Skeletal muscle cell (primary cell): ENCODE measurements around the gene CCNDBP1.
"Not testable (repeated sequence)": the region's sequence is repeated elsewhere in the genome, so short reads cannot be mapped to it uniquely, and the experiment has no call there.

Experiments used
- DNase-seq: peaks from one replicate; pipeline ENCODE4 v3.0.0-alpha.2; 2010; ENCODE audit warnings: low read depth
- H3K4me3 ChIP-seq: 2 replicates; pipeline ENCODE4 v1.5.1; 2011; ENCODE audit warnings: low read depth, mild to moderate bottlenecking, control low read depth, low read length, moderate library complexity

Gene CCNDBP1

DNA sequence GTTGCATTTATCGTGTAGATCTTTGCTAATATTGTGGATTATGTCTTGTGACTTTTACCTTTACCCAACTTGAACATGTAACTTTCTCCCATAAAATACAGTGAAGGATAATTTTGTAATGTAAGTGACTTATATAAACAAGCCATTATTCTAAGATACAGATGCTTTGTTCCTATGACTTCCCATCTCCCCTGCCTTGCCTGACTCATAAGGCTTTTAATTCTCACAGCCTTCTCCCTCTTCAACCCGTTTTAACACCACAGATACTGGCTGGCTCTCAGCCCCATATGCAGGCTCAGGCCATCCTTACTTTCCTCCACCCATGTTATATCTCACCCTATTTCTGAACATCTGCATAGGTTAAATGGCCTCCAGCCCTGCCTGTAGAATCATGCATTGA is 4.1 kb downstream of the CCNDBP1 start:
- no peak overlapping the region for H3K4me3 ChIP-seq
- DNase-seq: no peak

DNA sequence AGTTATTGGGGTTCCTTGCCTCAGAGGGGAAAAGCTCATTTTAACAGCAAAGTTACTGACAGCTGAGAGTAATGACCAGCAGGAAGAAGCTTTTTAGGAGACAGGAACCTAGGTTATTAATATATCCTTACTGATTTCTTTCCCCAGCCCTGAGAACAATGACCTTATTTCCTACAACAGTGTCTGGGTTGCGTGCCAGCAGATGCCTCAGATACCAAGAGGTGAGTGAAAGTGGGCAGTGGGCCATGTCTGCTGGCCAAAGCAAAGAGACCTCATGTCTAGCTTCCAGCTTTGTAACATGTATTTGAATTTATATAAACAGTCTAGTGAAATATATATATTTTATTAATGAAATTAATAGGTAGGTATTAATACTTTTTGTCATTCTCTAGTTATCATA is 5.0 kb downstream of the CCNDBP1 start:
- no peak for DNase-seq
- H3K4me3 ChIP-seq: no peak overlapping the region

DNA sequence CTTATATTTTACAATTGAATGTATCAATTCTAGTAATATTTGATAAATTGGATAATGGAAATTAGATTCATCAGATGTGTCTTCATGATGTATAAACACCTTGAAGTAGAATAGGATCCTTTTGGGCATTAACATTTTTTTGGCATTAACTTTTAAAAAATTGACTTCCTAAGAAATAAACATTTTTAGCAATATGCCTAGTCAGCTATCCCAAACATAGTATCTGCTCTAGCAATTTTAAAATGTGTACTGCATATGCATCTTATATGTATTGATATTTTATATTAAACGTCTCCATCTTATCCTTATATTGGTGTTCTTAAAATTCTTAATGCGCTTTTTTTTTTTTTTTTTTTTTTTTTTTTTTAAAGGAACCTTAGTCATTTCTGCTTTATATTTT is 8.5 kb downstream of the CCNDBP1 start:
- no peak for DNase-seq
- H3K4me3 ChIP-seq: no peak overlapping the region

DNA sequence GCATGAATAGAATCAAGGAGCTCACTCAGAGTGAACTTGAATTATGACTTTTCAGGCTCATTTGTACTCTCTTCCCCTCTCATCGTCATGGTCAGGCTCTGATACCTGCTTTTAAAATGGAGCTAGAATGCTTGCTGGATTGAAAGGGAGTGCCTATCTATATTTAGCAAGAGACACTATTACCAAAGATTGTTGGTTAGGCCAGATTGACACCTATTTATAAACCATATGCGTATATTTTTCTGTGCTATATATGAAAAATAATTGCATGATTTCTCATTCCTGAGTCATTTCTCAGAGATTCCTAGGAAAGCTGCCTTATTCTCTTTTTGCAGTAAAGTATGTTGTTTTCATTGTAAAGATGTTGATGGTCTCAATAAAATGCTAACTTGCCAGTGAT is 9.6 kb downstream of the CCNDBP1 start:
- DNase-seq: no peak
- no peak overlapping the region for H3K4me3 ChIP-seq

DNA sequence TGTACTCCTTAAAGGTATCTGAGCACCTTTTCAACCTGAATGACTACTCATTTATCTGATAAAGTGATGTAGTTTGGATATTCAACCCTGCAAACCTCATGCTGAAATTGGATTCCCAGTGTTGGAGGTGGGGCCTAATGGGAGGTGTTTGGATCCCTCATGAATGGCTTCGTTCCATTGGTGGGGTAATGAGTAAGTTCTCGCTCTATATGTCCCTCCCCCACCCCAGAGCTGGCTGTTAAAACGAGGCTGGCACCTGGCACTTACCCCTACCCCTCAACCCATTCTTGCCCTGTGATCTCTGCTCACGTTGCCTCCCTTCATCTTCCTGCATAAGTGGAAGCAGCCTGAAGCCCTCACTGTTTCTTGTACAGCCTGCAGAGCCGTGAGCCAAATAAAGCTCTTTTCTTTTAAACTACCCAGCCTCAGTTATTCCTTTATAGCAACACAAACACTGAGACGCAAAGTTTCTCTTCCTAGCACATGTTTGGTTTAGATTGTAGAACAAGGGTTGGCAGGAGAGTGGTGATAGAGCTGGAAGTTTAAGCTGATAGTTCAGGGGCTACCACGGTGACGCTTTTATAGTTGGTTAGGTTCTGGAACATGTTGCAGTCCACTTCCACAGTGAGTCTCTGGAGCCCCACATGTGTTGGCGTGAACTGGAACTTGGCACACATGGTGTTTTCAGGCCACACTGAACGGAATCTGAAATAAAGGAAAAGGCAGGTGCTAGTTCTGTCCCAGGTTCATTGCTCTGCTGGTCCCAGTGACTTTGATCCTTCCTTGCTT is 11.8 kb downstream of the CCNDBP1 start:
- no peak for DNase-seq
- H3K4me3 ChIP-seq: no peak overlapping the region

DNA sequence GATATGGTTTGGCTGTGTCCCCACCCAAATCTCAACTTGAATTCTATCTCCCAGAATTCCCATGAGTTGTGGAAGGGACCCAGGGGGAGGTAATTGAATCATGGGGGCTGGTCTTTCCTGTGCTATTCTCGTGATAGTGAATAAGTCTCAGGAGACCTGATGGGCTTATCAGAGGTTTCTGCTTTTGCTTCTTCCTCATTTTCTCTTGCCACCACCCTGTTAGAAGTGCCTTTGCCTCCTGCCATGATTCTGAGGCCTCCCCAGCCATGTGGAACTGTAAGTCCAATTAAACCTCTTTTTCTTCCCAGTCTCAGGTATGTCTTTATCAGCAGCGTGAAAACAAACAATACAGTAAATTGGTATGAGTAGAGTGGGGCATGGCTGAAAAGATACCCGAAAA is 12.6 kb downstream of the CCNDBP1 start:
- not testable (repeated sequence) for H3K4me3 ChIP-seq, DNase-seq

DNA sequence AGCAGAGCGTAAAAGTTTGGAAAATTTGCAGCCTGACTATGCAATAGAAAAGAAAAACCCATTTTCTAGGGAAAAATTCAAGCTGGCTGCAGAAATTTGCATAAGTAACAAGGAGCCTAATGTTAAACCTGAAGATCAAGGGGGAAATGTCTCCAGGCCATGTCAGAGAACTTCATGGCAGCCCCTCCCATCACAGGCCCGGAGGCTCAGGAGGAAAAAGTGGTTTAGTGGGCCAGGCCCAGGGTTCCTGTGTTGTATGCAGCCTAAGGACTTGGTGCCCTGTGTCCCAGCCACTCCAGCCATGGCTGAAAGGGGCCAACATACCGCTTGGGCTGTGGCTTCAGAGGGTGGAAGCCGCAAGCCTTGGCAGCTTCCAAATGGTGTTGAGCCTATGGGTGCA is 13.4 kb downstream of the CCNDBP1 start:
- H3K4me3 ChIP-seq, DNase-seq: not testable (repeated sequence)

DNA sequence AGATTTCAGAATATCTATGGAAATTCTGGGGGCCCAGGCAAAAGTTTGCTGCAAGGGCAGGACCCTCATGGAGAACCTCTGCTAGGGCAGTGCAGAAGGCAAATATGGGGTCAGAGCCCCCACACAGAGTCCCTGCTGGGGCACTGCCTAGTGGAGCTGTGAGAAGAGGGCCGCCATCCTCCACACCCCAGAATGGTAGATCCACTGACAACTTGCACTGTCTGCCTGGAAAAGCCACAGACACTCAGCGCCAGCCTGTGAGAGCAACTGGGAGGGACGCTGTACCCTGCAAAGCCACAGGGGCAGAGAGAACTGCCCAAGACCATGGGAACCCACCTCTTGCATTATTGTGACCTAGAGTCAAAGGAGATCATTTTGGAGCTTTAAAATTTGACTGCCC is 13.8 kb downstream of the CCNDBP1 start:
- no peak for DNase-seq
- H3K4me3 ChIP-seq: no peak overlapping the region

DNA sequence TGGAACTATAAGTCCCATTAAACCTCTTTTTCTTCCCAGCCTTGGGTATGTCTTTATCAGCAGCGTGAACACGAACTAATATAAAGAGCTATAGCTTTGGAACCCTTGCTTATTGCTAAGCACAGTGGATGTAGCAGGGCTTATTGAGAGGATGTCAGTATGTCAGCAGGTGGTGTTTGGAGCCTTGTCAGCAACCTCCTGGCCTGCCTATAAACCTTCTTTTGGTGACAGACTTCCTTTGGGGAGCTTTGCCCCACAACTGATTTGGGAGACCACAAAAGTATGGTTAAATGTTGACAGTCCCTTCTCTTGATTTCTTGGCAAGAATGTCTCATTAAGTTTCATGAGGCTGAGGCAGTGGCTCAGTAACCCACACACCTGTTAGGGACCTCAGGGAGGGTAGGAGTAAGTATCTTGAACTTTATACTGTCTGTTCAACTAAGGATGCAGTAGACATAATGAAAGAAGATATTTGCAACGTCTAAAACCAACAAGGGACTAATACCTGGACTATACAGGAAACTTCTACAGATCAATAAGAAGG is 14.8 kb downstream of the CCNDBP1 start:
- no peak for DNase-seq
- H3K4me3 ChIP-seq: no peak overlapping the region

DNA sequence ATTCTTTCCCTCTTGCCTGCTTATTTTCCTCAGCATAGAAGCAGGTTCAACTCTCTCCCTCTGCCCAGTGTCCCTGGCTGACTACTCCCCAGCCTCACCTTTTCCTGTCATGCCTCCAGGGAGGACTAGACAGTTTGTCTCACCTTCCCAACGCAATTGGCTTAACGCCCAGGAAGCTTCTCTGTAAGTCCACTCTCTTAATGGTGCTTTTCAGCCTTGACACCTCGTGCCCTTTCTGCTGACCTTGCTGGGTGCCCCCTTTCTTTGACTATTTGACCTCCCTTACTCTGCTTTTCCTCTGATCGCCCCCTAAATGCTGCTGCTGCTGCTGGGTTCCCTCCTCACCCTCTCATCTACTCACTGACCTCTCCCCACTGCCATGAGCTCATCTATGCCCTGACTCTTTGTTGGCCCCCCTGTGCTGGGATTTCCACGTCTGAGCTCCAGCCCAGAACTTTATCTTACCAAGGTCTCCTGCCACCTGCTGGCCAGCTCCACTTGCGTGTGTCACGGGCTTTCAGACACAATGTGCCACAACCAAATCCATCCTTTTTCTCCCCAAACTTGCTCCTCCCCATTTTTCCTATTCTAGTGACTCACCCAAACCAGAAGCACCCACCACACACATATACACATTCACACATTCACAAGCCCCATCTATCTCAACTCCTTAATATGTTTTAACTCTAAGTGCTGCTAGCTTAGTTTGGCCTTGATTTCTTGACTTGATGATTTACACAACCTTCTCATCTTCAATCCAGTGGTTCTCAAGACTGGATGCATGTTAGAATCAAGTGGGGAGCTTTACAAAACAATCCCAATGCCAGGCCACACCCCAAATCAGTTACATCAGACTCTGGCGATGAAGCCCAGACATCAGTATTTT is 19.1 kb downstream of the CCNDBP1 start:
- no peak for DNase-seq
- no peak overlapping the region for H3K4me3 ChIP-seq

DNA sequence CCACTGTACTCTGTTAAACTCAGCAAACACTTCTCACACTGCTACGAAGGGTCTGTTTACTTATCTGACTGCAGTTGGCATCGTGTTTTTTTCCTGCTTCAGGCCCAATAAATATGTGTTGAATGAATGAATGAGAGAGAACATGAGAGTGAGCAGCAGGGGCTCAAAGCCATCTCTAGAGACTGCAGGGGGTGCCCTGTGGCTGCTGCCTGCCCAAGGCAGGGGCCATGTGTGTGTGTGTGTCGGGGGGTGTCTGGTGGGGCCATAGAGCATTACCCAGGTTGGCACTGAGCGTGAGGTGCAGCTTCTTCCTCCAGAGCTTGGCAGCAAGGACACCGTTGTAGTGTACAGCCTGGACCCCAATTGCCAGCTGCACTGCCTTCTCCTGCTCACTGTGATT is 20.9 kb downstream of the CCNDBP1 start:
- no peak for DNase-seq
- H3K4me3 ChIP-seq: no peak overlapping the region

DNA sequence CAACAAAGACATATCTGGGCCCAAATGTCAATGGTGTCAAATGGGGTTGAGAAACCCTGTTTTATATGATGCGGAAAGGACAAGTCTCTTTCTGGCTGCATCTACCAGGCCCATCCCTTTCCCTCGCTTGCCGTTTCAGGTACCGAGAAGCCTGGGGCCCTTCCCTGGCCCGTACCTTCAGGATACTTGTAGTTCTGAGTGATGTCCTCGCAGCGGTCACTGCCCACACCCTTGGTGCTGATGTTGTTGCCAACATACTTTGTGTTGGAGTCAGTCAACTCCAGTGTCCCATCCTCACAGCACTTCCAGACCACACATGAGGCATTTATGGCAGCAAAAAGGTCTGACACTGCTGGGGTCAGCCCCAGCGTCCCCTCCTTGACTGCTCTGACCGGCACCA is 21.8 kb downstream of the CCNDBP1 start:
- DNase-seq: no peak
- H3K4me3 ChIP-seq: no peak overlapping the region

DNA sequence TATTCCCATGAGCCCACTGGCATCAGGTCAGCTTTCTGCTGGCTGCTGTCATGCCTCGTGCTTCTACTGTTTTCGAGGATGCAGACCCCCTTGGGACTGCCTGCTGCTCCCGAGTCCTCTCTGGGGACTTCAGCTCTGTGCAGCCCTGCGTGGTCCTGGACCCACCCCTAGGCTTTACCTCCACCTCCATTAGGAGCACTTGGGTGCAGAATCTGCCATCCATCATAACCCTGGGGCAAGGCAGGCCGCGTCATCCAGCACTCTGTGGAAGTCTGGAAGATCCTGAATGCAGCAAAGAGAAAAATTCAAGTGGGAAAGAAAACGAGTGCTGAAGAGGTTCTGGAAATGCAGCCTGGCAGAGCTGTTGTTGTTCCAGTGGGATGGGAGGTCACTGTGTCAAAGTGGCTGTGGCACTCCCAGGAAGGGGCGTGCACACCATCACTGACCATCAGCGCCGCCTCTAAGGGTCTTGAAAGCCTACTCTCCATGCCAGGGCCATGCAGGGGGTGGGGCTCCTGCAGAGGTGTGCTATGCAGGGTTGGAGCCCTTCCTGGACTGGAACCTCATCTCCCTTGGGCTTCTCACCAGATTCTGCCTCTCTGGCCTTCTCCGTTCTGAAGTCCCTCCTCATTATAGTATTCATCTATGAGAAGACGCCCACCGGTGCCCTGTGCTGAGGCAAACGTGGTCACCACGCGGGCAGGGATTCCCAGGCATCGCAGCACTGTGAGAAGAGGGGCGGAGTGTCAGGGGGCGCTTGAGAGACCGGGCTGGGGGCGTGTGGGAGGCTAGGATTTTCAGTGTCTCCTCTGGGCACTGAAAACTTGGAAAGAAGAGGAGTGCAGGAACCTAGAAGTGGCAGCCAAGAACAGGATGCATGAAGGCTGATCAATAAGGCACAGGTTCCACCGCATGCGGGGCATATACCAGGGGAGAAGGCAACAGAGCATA is 23.1 kb downstream of the CCNDBP1 start:
- H3K4me3 ChIP-seq: no peak overlapping the region
- no peak for DNase-seq

DNA sequence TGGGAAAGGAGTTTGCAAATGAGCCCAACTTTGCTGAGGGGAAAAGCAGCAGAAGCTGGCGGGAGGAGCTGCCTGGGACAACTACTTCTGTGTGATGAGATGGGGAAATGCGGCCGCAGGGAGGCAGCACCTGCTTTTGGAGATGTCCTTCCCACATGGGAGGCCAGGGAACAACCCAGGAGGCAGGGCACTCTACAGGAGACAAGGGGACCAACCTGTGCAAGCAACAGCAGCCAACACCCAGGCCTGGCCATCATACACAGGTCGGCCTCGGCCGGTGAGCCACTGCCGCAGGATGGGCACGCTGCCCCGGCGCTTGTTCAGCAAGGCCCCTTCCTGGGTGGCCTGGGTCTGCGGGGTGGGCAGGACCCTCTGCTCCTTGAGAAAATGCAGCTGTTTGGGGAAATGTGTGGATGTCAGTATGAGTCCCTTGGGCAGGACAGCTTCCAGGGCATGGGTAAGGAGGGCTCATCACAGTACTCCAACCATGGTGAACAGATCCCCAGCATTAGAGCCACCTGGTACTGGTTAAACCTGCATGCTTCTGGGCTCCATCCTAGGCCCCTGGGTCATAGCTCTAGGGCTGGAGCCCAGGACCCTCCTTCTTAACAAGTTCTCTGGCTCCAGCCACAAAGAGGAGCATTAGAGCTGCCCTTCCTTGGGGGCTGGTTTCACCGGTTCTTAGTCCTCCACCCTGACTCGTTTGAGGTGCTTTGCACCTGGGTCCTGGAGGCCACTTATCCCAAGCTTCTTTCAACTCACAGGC is 24.0 kb downstream of the CCNDBP1 start:
- H3K4me3 ChIP-seq: no peak overlapping the region
- no peak for DNase-seq

DNA sequence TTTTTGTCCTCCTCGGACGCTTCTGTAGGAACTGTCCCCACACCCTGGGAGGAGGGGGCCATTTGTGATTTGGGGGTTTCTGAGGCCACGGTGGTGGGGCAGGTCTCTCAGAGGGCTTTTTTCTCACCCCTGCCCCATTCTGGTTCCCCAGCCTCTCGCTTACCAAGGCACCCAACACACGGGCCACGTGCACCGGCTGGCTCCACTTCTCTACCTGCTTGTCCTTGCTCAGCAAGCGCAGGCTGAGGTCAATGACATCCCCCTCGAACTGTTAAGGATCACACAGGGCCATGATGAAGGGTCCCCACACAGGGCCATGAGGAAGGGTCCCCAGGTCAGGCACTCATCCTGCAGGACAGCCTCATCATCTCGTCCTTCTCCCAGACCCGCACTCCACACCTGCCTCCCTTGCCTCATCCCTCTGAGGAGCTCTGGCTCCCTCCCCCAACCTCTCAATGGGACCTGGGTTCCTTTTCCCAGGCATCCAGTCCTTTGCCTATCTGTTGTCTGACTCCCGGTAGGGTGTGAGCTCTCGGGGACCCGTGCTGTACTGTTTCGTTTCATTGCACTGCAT is 25.1 kb downstream of the CCNDBP1 start:
- H3K4me3 ChIP-seq: no peak overlapping the region
- no peak for DNase-seq

DNA sequence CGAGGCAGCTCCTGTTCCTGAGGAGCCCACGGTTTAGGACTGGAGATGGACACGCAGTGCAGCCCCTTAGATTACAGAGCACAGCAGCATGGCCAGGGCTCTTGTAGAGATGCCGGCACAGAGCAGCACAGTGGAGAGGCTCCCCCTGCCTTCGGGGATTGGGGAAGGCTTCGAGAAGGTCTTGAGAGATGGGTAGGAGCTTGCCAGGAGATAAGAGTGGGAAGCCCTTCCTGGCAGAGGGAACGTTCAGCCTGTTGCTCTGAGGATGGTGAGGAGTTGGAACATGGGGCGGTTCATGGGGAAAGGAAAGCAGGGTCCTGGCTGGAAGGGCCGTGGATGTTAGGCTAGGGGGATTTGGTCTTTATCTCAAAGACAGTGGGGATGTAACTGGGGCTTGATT is 25.6 kb downstream of the CCNDBP1 start:
- no peak for DNase-seq
- H3K4me3 ChIP-seq: no peak overlapping the region

DNA sequence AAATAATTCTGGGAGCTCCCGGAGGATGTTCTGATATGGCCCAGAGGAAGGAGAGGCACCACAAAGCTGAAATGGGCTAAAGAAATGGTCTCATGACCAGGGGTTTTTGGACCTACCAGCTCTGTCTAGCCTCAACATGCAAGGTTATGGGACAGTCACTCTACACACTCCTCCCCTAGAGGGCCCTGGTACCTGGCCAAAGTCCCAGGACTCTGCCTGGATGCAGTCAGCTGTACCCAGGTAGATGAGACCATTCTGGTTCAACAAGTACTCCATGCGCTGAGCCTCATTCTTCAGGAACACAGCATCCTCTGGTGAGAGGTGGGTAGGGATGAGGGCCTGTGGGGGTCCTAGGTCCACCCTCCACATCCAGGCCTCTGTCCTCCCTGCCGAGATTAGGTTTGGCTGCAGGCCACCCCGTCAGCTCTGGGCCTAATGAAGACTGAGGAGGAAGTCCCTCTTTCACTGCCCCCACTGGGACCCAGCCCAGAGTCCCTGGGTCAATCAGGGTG is 26.1 kb downstream of the CCNDBP1 start:
- no peak overlapping the region for H3K4me3 ChIP-seq
- no peak for DNase-seq

DNA sequence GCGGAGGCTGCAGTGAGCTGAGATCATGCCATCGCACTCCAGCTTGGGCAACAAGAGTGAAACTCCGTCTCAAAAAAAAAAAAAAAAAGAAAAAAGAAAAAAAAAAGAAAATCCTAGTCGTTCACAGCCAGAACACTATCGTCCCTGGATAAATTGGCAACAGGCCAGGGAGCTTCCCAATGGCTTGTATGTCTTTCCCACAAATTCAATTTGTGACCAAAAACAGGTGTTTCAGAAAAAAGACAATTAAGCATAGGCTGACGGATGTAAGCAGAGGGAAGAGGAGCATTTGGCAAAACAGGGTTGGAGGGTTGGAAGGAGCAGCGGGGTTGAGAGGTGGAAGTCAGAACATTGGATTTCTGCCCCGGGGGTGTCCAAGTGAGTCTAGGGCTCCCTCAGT is 27.1 kb downstream of the CCNDBP1 start:
- no peak for DNase-seq

More for the DNA sequence above, 27.1 kb downstream of the CCNDBP1 start:
- H3K4me3 ChIP-seq: no peak overlapping the region
